Mesothelial cell of epicardium (in vitro differentiated cells): ENCODE measurements around the gene VWA5A. TPM values are rescaled to one million over a fixed set of nuclear protein-coding genes. Genes with fewer than 3 reads are reported as not detected.

ENCODE experiments used
- DNase-seq, 2 experiments: peaks; one replicate each; pipeline ENCODE4 v3.0.0; 2021; ENCODE audit warnings: low spot score in 2 of 2; ENCODE audit not compliant: unreplicated experiment in 2 of 2
- H3K27ac Mint-ChIP-seq: 2 replicates; pipeline ENCODE4 v1.8.0; 2021; ENCODE audit warnings: mixed read lengths
- H3K27me3 Mint-ChIP-seq: 2 replicates; pipeline ENCODE4 v1.8.0; 2021; ENCODE audit warnings: low read depth, mixed read lengths
- H3K36me3 Mint-ChIP-seq: 2 replicates; pipeline ENCODE4 v1.8.0; 2021; ENCODE audit warnings: mixed read lengths
- H3K4me1 Mint-ChIP-seq: 2 replicates; pipeline ENCODE4 v1.8.0; 2021; ENCODE audit warnings: mixed read lengths
- H3K4me3 Mint-ChIP-seq: 2 replicates; pipeline ENCODE4 v1.8.0; 2021; ENCODE audit warnings: mild to moderate bottlenecking, moderate library complexity, mixed read lengths
- H3K9me3 Mint-ChIP-seq: 2 replicates; pipeline ENCODE4 v1.8.0; 2021; ENCODE audit warnings: mixed read lengths
- total RNA-seq: library from RNA; stranded (reverse); gene quantifications from 3 replicates; pipeline ENCODE4 v1.2.1, GENCODE V29; 2021
- TF ChIP-seq, protein P1 (sequence below): fragments of 200-600 bp; sonication (generic); IDR thresholded peaks from one replicate; pipeline ENCODE4 v1.5.0; 2021; ENCODE audit warnings: antibody characterized with exemption; ENCODE audit not compliant: unreplicated experiment

VWA5A gene
- total RNA-seq, 1 donor from 2014 or later, result 14.2 TPM

DNA sequence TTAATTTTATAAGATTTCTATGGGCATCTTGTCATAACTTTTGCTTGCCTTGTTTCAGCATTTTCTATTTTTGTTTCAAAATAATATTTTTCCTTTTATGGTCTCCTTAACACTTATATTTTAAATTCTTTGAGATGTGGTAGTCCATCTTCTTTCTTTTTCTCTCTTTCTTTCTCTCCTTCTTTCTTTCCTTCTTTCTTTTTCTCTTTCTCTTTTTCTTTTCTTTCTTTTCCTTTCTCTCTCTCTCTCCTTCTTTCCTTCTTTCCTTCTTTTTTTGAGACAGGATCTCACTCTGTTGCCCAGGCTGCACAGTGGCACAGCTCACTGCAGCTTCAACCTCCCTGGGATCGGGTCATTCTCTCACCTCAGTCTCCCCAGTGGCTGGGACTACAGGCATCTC, 38.0 kb upstream of the VWA5A start:
- Mint-ChIP-seq H3K36me3 (no peaks in the 10 kb centered on the region), H3K27ac (no peak overlapping the region), H3K4me3 (no peak overlapping the region), H3K27me3 (no peaks in the 10 kb centered on the region), H3K9me3 (no peaks in the 10 kb centered on the region), H3K4me1 (peaks cover 8% of the 10 kb centered on the region)
- TF ChIP-seq, protein P1, sequence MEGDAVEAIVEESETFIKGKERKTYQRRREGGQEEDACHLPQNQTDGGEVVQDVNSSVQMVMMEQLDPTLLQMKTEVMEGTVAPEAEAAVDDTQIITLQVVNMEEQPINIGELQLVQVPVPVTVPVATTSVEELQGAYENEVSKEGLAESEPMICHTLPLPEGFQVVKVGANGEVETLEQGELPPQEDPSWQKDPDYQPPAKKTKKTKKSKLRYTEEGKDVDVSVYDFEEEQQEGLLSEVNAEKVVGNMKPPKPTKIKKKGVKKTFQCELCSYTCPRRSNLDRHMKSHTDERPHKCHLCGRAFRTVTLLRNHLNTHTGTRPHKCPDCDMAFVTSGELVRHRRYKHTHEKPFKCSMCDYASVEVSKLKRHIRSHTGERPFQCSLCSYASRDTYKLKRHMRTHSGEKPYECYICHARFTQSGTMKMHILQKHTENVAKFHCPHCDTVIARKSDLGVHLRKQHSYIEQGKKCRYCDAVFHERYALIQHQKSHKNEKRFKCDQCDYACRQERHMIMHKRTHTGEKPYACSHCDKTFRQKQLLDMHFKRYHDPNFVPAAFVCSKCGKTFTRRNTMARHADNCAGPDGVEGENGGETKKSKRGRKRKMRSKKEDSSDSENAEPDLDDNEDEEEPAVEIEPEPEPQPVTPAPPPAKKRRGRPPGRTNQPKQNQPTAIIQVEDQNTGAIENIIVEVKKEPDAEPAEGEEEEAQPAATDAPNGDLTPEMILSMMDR, result no peak
- no peak for DNase-seq

DNA sequence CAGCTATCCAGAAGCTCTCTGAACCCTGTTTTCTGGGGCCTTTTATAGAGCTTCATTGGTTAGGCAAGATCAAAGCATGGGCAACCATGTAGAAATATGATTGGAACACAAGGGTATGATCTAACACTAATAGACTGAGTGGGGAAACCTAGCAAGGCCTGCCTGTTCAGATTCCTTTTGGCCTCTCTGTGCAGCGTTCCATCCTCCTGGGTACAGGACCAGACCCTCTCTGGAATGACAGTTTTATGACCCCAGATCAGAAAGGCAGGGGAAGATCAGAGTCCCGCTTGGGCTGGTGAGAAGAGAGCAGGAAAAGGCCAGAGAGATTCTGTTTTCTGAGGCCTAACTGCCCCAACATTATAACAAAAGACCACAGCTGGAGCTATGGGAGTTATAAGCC, 36.7 kb upstream of the VWA5A start:
- H3K9me3 Mint-ChIP-seq, result no peaks in the 10 kb centered on the region
- peaks cover 2% of the 10 kb centered on the region for H3K27me3 Mint-ChIP-seq
- no peak overlapping the region for H3K27ac Mint-ChIP-seq
- no peak for DNase-seq
- TF ChIP-seq, protein P1, result no peak
- no peaks in the 10 kb centered on the region for H3K36me3 Mint-ChIP-seq
- peaks cover 8% of the 10 kb centered on the region for H3K4me1 Mint-ChIP-seq
- H3K4me3 Mint-ChIP-seq, result no peak overlapping the region

DNA sequence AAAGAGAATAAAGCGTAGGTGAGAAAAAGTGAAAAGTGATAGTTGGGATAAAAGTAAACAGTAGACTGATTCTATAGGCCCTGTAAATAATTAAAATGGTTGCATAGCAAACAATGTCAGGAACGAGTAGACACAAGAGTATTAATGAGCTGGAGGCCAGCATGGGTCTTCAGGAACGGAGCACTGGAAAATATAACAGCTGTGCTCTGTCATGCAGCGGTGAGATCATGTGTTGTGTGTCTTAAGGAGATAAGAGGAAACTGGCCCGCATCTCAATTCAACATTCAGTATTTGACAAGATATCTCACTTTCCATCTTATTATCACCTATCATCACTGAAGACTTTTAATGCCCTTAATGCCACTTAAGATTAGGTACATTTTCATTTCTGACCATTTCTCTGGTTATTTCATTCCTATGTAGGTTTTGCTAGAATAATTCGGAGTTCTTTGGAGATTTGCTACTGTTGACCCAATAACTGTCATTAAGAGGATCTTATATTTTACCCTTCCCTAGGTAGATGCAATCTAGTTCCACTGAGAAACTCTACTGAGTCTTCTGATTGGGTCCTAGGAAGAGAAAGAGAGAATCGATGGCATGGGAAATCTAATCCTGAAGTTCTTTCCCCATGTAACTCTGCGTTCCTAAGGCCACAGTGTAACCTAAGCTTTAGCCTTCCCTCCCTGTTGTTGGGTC, 35.5 kb upstream of the VWA5A start:
- Mint-ChIP-seq H3K9me3 (no peaks in the 10 kb centered on the region), H3K4me1 (peaks cover 8% of the 10 kb centered on the region), H3K27ac (no peak overlapping the region), H3K27me3 (peaks cover 2% of the 10 kb centered on the region), H3K36me3 (no peaks in the 10 kb centered on the region), H3K4me3 (no peak overlapping the region)
- DNase-seq, result no peak
- TF ChIP-seq, protein P1, result no peak

DNA sequence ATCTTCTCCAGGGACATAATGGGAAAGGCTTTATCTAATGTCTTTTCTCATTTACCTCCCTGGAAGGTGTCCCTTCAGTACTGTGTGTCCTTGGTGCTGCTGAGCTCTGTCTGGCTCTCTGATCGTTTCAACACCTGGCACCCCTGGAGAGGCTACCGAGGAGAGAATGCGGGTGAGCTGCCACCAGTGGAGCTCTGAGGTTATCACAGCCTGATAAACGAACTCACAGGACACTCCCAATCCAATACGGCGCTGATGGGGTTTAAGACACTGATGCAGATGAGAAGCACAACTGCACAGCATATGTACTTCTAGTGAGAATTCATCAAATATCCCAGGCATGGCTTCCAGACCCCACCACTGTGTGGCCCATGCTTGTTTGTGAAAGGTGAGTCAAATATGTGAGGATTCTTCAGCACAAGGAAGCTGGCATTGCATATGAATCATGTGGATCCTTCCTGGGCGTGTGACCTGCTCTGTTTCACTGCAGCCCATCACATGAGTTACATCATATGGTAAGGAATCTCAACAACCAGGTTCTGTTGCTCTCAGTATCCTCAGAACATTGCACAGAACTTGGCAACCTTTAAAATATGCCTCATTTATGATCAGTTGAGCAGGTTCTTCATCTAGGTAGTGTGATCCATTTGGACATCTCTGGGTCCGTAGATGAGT, 34.8 kb upstream of the VWA5A start:
- Mint-ChIP-seq H3K36me3 (no peaks in the 10 kb centered on the region), H3K27ac (no peak overlapping the region), H3K4me3 (no peak overlapping the region), H3K4me1 (peaks cover 10% of the 10 kb centered on the region), H3K9me3 (no peaks in the 10 kb centered on the region), H3K27me3 (peaks cover 2% of the 10 kb centered on the region)
- TF ChIP-seq, protein P1, result no peak
- DNase-seq, result no peak

DNA sequence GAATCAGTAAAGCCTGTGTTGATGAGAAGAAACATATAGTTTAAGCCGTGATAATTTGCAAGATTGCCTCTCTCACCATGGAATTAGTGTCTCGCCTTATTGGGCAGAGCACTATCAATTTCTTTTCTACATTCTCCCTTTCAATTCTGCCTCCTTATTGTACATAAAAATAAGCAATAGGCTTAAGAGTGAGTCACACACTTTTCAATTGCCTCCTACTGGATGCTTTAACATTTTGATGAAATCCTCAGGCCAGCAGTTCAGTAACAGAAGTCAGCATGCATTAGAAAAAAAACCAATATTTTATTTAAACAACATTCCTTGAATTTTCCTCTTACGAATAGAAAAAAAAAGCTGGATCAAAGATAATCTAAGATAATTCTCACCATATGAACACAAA, 33.8 kb upstream of the VWA5A start:
- no peak overlapping the region for H3K4me3 Mint-ChIP-seq
- peaks cover 2% of the 10 kb centered on the region for H3K27me3 Mint-ChIP-seq
- TF ChIP-seq, protein P1, result no peak
- H3K27ac Mint-ChIP-seq, result no peak overlapping the region
- H3K9me3 Mint-ChIP-seq, result no peaks in the 10 kb centered on the region
- no peak for DNase-seq
- H3K4me1 Mint-ChIP-seq, result peaks cover 17% of the 10 kb centered on the region
- H3K36me3 Mint-ChIP-seq, result no peaks in the 10 kb centered on the region
